RWPE2 (cell line): Measurements from ENCODE around the gene HHIPL1.

Experiments
- ATAC-seq: fragments of 200-7000 bp; cut with Tn5 transposase; 3 replicates; pipeline ENCODE4 v1.9.1; 2021; ENCODE audit warnings: low read depth
- DNase-seq: peaks from one replicate; pipeline ENCODE4 v3.0.0-alpha.2; 2020; ENCODE audit warnings: low spot score
- H3K27ac ChIP-seq: fragments of 450-650 bp; 2 replicates; pipeline ENCODE4 v1.5.1; 2017; ENCODE audit warnings: mild to moderate bottlenecking; ENCODE audit not compliant: poor library complexity, severe bottlenecking
- H3K27me3 ChIP-seq: fragments of 250-450 bp; sonication (Bioruptor Pico); 2 replicates; pipeline ENCODE4 v1.5.1; 2021; ENCODE audit warnings: mild to moderate bottlenecking, moderate library complexity; ENCODE audit not compliant: insufficient read depth, poor library complexity, severe bottlenecking
- H3K36me3 ChIP-seq: fragments of 250-450 bp; sonication (Bioruptor Pico); 2 replicates; pipeline ENCODE4 v1.5.1; 2020; ENCODE audit warnings: low read depth, mild to moderate bottlenecking, moderate library complexity
- H3K4me1 ChIP-seq: fragments of 250-450 bp; sonication (Bioruptor Pico); 2 replicates; pipeline ENCODE4 v1.5.1; 2021; ENCODE audit warnings: mild to moderate bottlenecking, moderate library complexity; ENCODE audit not compliant: insufficient read depth, poor library complexity, severe bottlenecking
- H3K4me3 ChIP-seq: fragments of 250-450 bp; sonication (Bioruptor Pico); 2 replicates; pipeline ENCODE4 v1.5.1; 2021; ENCODE audit warnings: mild to moderate bottlenecking, moderate library complexity; ENCODE audit not compliant: severe bottlenecking
- H3K9me3 ChIP-seq: fragments of 250-450 bp; sonication (Bioruptor Pico); 2 replicates; pipeline ENCODE4 v1.5.1; 2021; ENCODE audit warnings: mild to moderate bottlenecking, moderate library complexity; ENCODE audit not compliant: severe bottlenecking
- TF ChIP-seq, protein P1 (sequence below): fragments of 450-650 bp; IDR thresholded peaks from one replicate; pipeline ENCODE4 v1.5.1; 2017; ENCODE audit warnings: mild to moderate bottlenecking, moderate library complexity; ENCODE audit not compliant: poor library complexity, severe bottlenecking

Gene HHIPL1

DNA sequence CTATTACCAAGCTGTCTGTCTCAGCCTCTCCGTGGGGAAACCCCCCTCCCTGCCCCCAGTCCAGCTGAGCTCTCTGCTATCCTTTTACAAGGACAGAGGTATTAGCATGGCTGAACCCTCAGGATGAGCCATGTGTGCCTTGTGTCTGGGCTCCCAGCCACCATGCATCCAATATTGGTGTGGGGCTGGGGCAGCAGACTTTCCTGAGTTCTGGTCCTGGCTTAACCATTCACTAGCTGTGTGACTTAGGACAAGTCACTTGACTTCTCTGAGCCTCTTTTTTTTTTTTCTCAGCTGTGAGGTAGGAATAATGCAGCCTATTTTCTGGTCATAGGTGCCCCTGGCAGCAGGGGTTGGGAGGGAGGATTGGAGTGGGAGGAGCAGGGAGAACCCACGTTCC lies 22.1 kb downstream of the HHIPL1 start:
- no peak for ATAC-seq
- DNase-seq = no peak
- TF ChIP-seq, protein P1, sequence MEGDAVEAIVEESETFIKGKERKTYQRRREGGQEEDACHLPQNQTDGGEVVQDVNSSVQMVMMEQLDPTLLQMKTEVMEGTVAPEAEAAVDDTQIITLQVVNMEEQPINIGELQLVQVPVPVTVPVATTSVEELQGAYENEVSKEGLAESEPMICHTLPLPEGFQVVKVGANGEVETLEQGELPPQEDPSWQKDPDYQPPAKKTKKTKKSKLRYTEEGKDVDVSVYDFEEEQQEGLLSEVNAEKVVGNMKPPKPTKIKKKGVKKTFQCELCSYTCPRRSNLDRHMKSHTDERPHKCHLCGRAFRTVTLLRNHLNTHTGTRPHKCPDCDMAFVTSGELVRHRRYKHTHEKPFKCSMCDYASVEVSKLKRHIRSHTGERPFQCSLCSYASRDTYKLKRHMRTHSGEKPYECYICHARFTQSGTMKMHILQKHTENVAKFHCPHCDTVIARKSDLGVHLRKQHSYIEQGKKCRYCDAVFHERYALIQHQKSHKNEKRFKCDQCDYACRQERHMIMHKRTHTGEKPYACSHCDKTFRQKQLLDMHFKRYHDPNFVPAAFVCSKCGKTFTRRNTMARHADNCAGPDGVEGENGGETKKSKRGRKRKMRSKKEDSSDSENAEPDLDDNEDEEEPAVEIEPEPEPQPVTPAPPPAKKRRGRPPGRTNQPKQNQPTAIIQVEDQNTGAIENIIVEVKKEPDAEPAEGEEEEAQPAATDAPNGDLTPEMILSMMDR = no peak
- H3K9me3 ChIP-seq = no peaks in the 10 kb centered on the region
- no peaks in the 10 kb centered on the region for H3K36me3 ChIP-seq
- no peak overlapping the region for H3K27ac ChIP-seq
- no peaks in the 10 kb centered on the region for H3K27me3 ChIP-seq
- H3K4me1 ChIP-seq = no peaks in the 10 kb centered on the region
- H3K4me3 ChIP-seq = no peak overlapping the region

DNA sequence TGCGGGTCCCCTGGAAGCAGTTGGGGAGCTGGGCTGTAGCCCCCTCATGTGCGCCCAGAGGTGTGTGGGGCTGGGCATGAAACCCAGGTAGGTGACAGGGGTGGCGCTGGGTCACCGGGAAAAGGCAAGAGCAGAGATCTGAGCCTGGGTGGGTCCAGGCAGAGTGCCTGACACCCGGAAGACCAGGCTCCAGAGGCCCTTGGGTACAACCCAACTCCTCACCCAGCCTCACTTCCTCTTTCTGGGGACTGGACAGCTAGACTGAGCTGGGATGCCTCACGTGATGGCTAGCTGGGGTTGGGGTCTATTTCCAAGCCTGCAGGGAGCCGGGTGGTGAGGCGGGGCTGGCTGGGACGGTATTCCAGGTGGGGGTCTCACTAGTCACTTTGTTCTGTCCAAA lies 22.9 kb downstream of the HHIPL1 start:
- TF ChIP-seq, protein P1 = no peak
- no peaks in the 10 kb centered on the region for H3K36me3 ChIP-seq
- no peak for DNase-seq
- H3K9me3 ChIP-seq = no peaks in the 10 kb centered on the region
- ATAC-seq = no peak; the same call in 2 of the 3 replicates
- H3K27me3 ChIP-seq = no peaks in the 10 kb centered on the region
- no peak overlapping the region for H3K27ac ChIP-seq
- no peaks in the 10 kb centered on the region for H3K4me1 ChIP-seq
- H3K4me3 ChIP-seq = no peak overlapping the region

DNA sequence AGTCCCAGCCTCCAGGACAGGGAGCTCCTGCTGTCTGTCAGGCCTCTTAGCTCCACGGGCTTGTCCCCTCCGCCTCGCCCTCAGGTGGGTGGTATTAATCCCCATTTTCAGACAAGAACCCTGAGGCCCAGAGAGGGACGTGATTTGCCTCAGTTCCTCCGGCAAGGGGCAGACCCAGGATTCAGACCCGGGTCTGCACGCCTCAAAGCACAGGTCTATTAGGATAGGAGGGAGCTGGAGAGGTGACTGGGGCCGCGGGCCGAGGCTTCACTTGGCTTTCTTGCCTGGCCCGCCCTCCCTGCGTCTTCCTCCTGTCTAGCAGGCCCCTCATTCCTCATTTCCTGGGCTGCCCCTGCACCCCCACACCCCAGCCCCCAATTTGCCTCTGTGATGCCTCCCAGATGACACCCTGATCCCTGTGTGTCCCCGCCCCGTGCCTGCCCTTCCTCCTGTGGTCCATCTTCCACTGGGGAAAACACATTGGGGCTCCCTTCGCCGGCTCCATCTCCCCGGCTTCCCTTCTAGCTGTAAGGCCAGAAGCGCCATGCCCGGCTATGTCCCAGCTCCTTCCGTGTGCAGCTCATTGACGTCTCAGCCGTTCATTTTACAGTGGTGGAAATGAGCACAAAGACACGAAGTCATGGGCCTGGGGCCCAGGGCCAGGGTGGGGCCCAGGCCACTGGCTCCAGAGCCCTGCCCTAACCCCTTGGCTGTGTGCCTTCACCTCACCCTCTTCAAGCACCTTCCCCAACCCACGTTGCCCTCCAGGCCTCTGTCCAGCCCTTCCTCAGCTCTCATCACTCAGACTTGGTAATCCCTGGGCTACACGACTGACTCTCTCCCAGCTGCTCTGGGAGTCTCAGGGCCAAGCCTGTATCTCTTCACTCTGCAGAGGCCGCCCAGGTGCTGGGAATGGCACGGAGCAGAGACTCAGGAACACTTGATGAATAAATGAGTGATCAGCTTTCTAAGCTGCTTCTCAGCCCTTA lies 23.7 kb downstream of the HHIPL1 start:
- ATAC-seq (peak; percentile 23; the same call in 1 of the 3 replicates), DNase-seq (no peak)
- Histone ChIP-seq H3K4me3 (no peak overlapping the region), H3K4me1 (no peaks in the 10 kb centered on the region), H3K9me3 (no peaks in the 10 kb centered on the region), H3K27me3 (no peaks in the 10 kb centered on the region), H3K27ac (no peak overlapping the region), H3K36me3 (no peaks in the 10 kb centered on the region)
- TF ChIP-seq, protein P1 = no peak

DNA sequence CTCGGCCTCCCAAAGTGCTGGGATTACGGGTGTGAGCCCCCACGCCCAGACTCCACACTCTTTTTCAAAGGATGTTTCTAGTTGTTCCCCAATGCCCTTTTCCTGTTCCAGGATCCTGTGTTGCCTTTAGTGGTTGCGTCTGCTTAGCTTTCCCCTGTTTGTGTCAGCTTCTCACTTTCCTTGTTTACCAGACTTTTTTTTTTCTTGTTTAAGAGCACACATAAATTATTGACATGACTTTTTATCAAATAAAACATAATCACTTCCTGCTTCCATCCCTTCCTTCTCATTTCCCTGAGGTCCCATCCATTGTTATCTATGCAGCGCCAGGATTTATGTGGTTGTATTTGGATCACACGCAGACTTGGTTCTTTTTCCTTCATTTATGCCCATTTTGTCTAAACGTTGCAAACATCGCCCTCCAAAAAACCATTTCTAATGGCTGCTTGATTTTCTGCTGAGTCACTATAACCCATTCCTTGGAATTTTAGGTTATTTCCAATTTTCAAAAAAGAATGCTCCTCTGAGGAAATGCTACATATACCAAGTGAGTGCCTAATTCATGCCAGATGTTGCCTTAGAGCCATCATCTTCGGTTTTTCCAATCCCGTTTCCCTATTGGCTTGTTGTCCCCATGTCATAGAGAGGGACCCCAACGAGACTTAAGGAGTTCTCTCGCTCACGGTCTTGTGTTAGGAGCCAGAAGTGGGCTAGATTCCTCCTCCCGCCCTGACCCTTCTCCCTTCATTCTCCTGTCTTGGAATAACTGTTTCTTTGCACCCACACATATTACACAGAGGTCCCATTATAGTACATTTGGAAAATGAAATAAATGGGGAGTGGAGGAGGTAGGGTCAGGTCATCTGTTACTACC lies 25.7 kb downstream of the HHIPL1 start:
- H3K4me1 ChIP-seq = no peaks in the 10 kb centered on the region
- no peaks in the 10 kb centered on the region for H3K9me3 ChIP-seq
- TF ChIP-seq, protein P1 = no peak
- peaks cover 13% of the 10 kb centered on the region for H3K27me3 ChIP-seq
- peak; percentile 12 for DNase-seq
- no peak overlapping the region for H3K4me3 ChIP-seq
- H3K27ac ChIP-seq = no peak overlapping the region
- ATAC-seq = no peak
- no peaks in the 10 kb centered on the region for H3K36me3 ChIP-seq
